Measurements from ENCODE around the gene ABCA4. TPM values are rescaled to one million over a fixed set of nuclear protein-coding genes. Genes with fewer than 3 reads are reported as not detected.

ABCA4 gene
- total RNA-seq, 1 experiment from 2014 or later: not detected

DNA sequence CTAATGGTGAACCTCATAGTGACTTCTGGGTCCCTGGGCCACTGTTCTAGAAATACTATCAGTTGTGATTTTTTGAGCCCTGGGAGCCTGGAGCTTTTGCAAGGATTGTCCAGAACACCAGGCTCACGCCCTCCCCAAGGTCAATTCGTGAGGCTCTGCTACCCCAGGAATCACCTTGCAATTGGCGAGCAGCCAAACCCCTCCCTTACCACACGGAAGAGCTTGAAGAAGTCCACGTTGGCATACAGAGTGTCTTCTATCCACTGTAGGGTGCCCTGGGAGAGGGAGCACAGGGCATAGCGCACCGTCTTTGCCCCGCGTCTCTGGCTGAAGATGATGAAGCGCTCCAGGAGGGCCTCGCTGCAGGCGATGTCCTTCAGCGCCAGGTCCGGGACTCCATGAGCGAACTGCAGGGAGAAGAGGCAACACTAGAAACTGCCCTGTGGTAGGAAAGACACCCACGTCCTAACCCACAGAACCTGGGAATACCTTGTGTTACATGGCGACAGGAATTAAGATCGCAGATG, 22.3 kb downstream of the ABCA4 start:
- H3K4me2 ChIP-seq (ENCODE audit: low read depth, low read length, poor library complexity, severe bottlenecking): no peak overlapping the region
- no peak for DNase-seq
- no peak overlapping the region for H3K27ac ChIP-seq (ENCODE audit: low read length)
- H3K4me1 ChIP-seq (ENCODE audit: low read length): no peaks in the 10 kb centered on the region
- no peaks in the 10 kb centered on the region for H3K9me3 ChIP-seq (ENCODE audit: low read length)
- no peaks in the 10 kb centered on the region for H3K9me2 ChIP-seq (replicated peaks; ENCODE audit: insufficient read depth, low read length)
- H4K20me1 ChIP-seq (ENCODE audit: insufficient read depth, low read depth, low read length): no peaks in the 10 kb centered on the region
- H3K36me3 ChIP-seq (ENCODE audit: insufficient read depth, low read length): no peaks in the 10 kb centered on the region
- H3K79me2 ChIP-seq (ENCODE audit: low read length): no peaks in the 10 kb centered on the region
- H2AFZ ChIP-seq (ENCODE audit: low read length): no peak overlapping the region
- H3K9ac ChIP-seq (ENCODE audit: low read length): no peak overlapping the region
- H3K27me3 ChIP-seq (ENCODE audit: low read length): no peaks in the 10 kb centered on the region
- H3K4me3 ChIP-seq (ENCODE audit: low read length): no peak overlapping the region

DNA sequence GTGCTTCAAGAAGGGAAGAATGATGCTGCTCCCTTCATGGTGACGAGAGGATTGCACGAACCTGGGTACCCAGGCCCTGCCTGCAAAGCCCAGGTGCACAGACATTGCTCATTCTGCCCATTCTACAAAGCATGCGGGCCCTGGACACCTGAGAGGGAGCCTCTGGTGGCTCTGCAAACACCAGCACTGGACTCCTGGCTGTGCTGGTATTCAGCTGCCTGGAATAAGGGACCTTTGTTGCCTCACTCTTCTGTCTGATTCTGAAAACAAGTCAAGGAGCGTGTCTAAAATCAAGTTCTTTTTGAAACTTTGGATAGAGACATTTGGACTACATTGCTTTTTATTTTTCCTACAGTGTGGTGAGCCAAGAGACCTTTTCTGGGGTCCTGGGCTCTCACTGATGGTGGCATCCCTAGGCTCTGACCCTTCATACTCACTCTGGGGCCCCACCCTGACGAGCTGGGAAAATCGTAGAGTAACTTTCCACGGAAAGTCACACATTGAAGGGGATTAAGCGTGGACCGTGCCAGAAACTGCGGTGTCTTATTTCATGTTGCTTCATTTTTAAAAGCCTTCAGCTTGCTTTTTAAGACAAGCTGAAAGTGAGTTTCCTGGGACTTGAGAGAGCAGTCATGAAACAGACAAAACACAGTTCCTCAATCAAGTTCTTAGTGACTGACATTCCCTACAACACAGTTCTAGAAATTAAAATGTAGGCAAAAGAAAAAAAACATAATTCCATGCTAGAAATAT, 24.0 kb downstream of the ABCA4 start:
- no peaks in the 10 kb centered on the region for H3K9me2 ChIP-seq (replicated peaks; ENCODE audit: insufficient read depth, low read length)
- H3K79me2 ChIP-seq (ENCODE audit: low read length): no peaks in the 10 kb centered on the region
- H3K4me3 ChIP-seq (ENCODE audit: low read length): no peak overlapping the region
- H3K27me3 ChIP-seq (ENCODE audit: low read length): no peaks in the 10 kb centered on the region
- H3K4me1 ChIP-seq (ENCODE audit: low read length): no peaks in the 10 kb centered on the region
- DNase-seq: no peak
- H4K20me1 ChIP-seq (ENCODE audit: insufficient read depth, low read depth, low read length): no peaks in the 10 kb centered on the region
- H2AFZ ChIP-seq (ENCODE audit: low read length): no peak overlapping the region
- no peak overlapping the region for H3K9ac ChIP-seq (ENCODE audit: low read length)
- no peak overlapping the region for H3K27ac ChIP-seq (ENCODE audit: low read length)
- no peaks in the 10 kb centered on the region for H3K36me3 ChIP-seq (ENCODE audit: insufficient read depth, low read length)
- no peak overlapping the region for H3K4me2 ChIP-seq (ENCODE audit: low read depth, low read length, poor library complexity, severe bottlenecking)
- H3K9me3 ChIP-seq (ENCODE audit: low read length): no peaks in the 10 kb centered on the region

DNA sequence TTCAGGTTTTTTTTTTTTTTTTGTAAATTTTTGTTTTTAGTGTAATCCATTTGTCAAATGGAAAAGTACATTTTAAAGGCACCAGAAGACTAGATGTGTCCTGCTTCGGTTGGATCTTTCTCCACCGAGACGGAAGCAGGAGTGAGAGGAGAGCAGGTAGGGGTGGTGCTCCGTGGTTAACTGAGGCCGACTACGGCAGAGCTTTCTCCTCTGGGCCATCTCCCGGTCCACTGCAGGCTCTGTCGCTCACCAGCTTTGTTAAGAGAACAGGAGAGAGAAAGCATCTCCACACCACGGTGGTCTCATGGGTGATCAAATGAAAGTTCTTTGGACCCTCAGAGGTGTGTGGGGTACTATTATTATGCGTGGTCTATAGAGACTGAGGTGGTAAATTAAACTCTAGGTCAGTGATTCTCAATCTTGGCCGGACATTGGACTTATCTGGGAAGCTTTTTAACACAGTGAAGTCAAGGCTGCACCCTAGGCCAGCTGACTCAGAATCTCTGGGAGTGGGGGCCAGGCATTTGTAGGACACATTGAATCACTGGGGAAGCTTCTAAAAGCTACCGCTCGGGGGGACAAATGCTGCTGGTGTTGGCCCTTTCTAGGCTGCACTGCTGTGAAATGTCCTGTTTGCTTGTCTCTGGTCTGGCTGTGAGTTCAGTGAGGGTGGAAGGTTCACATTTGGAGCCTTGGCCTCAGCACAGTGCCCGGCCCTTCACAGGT, 25.0 kb downstream of the ABCA4 start:
- no peaks in the 10 kb centered on the region for H3K27me3 ChIP-seq (ENCODE audit: low read length)
- H3K9ac ChIP-seq (ENCODE audit: low read length): no peak overlapping the region
- H3K9me2 ChIP-seq (replicated peaks; ENCODE audit: insufficient read depth, low read length): no peaks in the 10 kb centered on the region
- no peaks in the 10 kb centered on the region for H3K36me3 ChIP-seq (ENCODE audit: insufficient read depth, low read length)
- DNase-seq: no peak
- no peak overlapping the region for H3K27ac ChIP-seq (ENCODE audit: low read length)
- H3K79me2 ChIP-seq (ENCODE audit: low read length): no peaks in the 10 kb centered on the region
- no peaks in the 10 kb centered on the region for H3K9me3 ChIP-seq (ENCODE audit: low read length)
- H3K4me3 ChIP-seq (ENCODE audit: low read length): no peak overlapping the region
- no peaks in the 10 kb centered on the region for H3K4me1 ChIP-seq (ENCODE audit: low read length)
- no peak overlapping the region for H2AFZ ChIP-seq (ENCODE audit: low read length)
- no peaks in the 10 kb centered on the region for H4K20me1 ChIP-seq (ENCODE audit: insufficient read depth, low read depth, low read length)
- H3K4me2 ChIP-seq (ENCODE audit: low read depth, low read length, poor library complexity, severe bottlenecking): no peak overlapping the region

DNA sequence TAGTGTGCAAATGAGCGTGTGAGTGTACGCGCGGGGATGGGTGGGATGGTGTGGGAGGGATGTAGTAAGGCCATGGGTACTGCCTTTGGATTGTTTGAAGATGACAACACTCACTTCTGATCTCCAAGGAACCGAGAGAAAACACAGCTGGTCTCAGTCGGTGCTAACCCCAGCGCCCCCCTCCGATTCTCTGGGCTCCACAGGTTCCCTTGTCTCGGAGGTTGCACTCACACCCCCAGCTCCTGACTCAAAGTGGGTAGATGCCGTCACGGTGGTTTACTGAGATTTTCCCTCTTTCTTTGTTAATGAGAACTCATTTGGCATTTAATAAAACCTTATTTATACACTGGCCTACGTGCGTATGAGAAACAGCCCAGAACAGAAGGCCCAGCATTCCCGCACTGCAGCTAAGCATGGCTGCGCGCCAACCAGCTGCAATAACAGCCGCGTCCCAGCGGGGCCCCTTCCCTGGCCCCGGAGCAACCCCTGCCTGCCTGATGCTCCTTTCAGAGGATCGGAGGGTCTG, 25.8 kb downstream of the ABCA4 start:
- Histone ChIP-seq H4K20me1 (ENCODE audit: insufficient read depth, low read depth, low read length) (no peaks in the 10 kb centered on the region), H3K4me2 (ENCODE audit: low read depth, low read length, poor library complexity, severe bottlenecking) (no peak overlapping the region), H3K9ac (ENCODE audit: low read length) (no peak overlapping the region), H3K9me2 (replicated peaks; ENCODE audit: insufficient read depth, low read length) (no peaks in the 10 kb centered on the region), H3K4me1 (ENCODE audit: low read length) (no peaks in the 10 kb centered on the region), H3K27me3 (ENCODE audit: low read length) (no peaks in the 10 kb centered on the region), H2AFZ (ENCODE audit: low read length) (no peak overlapping the region), H3K4me3 (ENCODE audit: low read length) (no peak overlapping the region), H3K27ac (ENCODE audit: low read length) (no peak overlapping the region), H3K79me2 (ENCODE audit: low read length) (no peaks in the 10 kb centered on the region), H3K9me3 (ENCODE audit: low read length) (no peaks in the 10 kb centered on the region), H3K36me3 (ENCODE audit: insufficient read depth, low read length) (no peaks in the 10 kb centered on the region)
- no peak for DNase-seq

DNA sequence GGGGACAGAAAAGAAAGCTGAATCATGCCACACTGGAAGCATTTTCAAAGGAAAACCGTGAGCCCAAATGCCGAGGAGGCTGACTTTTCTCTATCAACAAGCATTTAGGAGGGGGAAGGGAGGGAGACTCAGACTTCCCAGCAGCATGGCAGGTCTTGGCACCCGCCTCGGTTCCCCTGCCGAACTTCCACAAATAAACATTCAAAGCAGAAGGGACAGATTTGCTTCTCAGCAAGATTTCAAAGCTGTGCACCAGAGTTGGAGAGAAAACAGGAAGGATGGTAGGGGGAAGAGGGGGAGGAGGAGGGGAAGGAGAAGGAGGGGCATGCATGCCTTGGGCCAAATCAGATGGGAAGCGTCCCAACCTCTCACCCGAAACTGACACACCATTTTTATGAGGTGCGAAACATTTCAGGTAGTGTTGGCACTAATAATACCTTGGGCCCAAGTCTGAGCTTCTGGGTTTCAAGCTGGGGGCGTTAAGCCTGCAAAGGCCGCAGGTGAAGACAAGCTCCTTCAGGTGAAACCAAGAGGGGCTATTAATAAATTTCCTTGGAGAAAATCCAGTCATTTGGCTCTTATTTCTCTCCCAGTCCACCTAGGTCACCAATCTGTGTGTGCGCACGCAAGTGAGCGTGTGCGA, 26.4 kb downstream of the ABCA4 start:
- Histone ChIP-seq H3K4me1 (ENCODE audit: low read length) (no peaks in the 10 kb centered on the region), H3K36me3 (ENCODE audit: insufficient read depth, low read length) (no peaks in the 10 kb centered on the region), H3K4me2 (ENCODE audit: low read depth, low read length, poor library complexity, severe bottlenecking) (no peak overlapping the region), H4K20me1 (ENCODE audit: insufficient read depth, low read depth, low read length) (no peaks in the 10 kb centered on the region), H3K9ac (ENCODE audit: low read length) (no peak overlapping the region), H3K9me3 (ENCODE audit: low read length) (no peaks in the 10 kb centered on the region), H3K4me3 (ENCODE audit: low read length) (no peak overlapping the region), H3K79me2 (ENCODE audit: low read length) (no peaks in the 10 kb centered on the region), H3K9me2 (replicated peaks; ENCODE audit: insufficient read depth, low read length) (no peaks in the 10 kb centered on the region), H3K27me3 (ENCODE audit: low read length) (no peaks in the 10 kb centered on the region), H2AFZ (ENCODE audit: low read length) (no peak overlapping the region), H3K27ac (ENCODE audit: low read length) (no peak overlapping the region)
- no peak for DNase-seq

DNA sequence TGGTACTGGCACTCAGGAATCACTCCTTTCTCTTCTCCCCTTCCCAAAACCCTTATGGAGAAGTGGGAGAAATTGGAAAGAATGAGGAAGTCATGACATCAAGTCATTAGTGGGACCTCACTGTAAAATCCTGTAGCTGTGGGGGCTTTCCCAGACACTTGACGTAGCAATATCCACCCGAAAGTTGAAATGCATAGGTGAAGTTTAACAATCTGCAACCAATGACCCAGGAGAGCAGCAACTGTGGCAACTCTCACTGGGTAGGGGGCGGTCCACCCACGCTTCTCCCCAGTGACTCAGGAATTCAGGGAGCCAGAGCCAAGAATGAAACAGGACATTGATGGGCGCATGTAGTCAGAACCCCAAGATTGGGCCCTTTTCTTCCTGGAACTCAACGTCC, 27.0 kb downstream of the ABCA4 start:
- Histone ChIP-seq H2AFZ (ENCODE audit: low read length) (no peak overlapping the region), H3K9ac (ENCODE audit: low read length) (no peak overlapping the region), H3K79me2 (ENCODE audit: low read length) (no peaks in the 10 kb centered on the region)

DNA sequence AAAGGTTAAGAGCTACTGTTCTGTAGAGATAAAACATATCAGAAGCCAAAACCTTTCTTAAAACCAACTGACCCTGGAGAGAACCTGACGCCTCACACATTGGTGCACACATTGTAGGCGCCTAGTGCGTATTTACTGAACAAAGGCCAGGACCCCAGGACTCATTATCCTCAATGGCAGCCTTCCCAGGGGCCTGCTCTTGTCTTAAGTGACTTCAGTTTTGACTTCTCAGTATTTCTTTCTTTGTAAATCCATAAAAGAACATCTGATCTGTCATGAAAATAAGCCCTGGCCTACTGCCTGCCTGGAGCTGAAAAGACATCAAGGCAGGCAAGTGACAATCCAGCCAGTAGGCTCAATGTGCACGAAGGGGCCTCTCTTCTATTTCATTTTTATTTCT, 27.6 kb downstream of the ABCA4 start:
- no peaks in the 10 kb centered on the region for H3K4me1 ChIP-seq (ENCODE audit: low read length)
- H3K9me2 ChIP-seq (replicated peaks; ENCODE audit: insufficient read depth, low read length): no peaks in the 10 kb centered on the region
- H4K20me1 ChIP-seq (ENCODE audit: insufficient read depth, low read depth, low read length): no peaks in the 10 kb centered on the region
- no peaks in the 10 kb centered on the region for H3K27me3 ChIP-seq (ENCODE audit: low read length)
- no peak overlapping the region for H2AFZ ChIP-seq (ENCODE audit: low read length)
- H3K4me3 ChIP-seq (ENCODE audit: low read length): no peak overlapping the region
- no peak for DNase-seq
- H3K9ac ChIP-seq (ENCODE audit: low read length): no peak overlapping the region
- no peak overlapping the region for H3K4me2 ChIP-seq (ENCODE audit: low read depth, low read length, poor library complexity, severe bottlenecking)
- no peaks in the 10 kb centered on the region for H3K9me3 ChIP-seq (ENCODE audit: low read length)
- no peak overlapping the region for H3K27ac ChIP-seq (ENCODE audit: low read length)
- H3K79me2 ChIP-seq (ENCODE audit: low read length): no peaks in the 10 kb centered on the region
- H3K36me3 ChIP-seq (ENCODE audit: insufficient read depth, low read length): no peaks in the 10 kb centered on the region

More for the DNA sequence above, 27.0 kb downstream of the ABCA4 start:
- Histone ChIP-seq H3K27ac (ENCODE audit: low read length) (no peak overlapping the region), H3K4me3 (ENCODE audit: low read length) (no peak overlapping the region), H3K9me2 (replicated peaks; ENCODE audit: insufficient read depth, low read length) (no peaks in the 10 kb centered on the region), H3K9me3 (ENCODE audit: low read length) (no peaks in the 10 kb centered on the region), H3K4me2 (ENCODE audit: low read depth, low read length, poor library complexity, severe bottlenecking) (no peak overlapping the region), H3K4me1 (ENCODE audit: low read length) (no peaks in the 10 kb centered on the region), H3K36me3 (ENCODE audit: insufficient read depth, low read length) (no peaks in the 10 kb centered on the region), H3K27me3 (ENCODE audit: low read length) (no peaks in the 10 kb centered on the region), H4K20me1 (ENCODE audit: insufficient read depth, low read depth, low read length) (no peaks in the 10 kb centered on the region)
- DNase-seq: no peak

DNA sequence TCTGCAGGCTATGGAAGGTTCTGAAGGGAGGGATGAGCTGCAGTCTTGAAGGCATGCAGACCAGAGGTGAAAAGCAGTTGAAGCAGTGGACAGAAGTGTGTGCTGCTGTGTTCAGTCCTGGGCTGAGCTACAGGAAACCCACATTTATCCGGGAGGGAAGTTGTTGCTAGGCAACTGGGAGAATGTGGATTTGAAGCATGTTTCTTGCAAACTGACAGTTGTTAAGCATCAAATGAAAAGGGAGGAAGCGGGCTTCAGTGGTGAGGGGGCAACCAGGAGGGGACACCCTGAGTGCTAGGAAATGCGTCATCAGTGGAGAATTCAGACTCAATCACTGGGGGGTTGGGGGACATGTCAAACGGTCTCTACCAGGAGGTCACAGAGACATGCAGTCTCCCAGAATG, 28.7 kb downstream of the ABCA4 start:
- no peak overlapping the region for H3K4me2 ChIP-seq (ENCODE audit: low read depth, low read length, poor library complexity, severe bottlenecking)

More for the DNA sequence above, 28.7 kb downstream of the ABCA4 start:
- Histone ChIP-seq H3K79me2 (ENCODE audit: low read length) (no peaks in the 10 kb centered on the region), H3K36me3 (ENCODE audit: insufficient read depth, low read length) (no peaks in the 10 kb centered on the region), H3K4me3 (ENCODE audit: low read length) (no peak overlapping the region), H3K4me1 (ENCODE audit: low read length) (no peaks in the 10 kb centered on the region), H3K9me3 (ENCODE audit: low read length) (no peaks in the 10 kb centered on the region), H3K27me3 (ENCODE audit: low read length) (no peaks in the 10 kb centered on the region), H4K20me1 (ENCODE audit: insufficient read depth, low read depth, low read length) (no peaks in the 10 kb centered on the region), H3K9ac (ENCODE audit: low read length) (no peak overlapping the region), H3K9me2 (replicated peaks; ENCODE audit: insufficient read depth, low read length) (no peaks in the 10 kb centered on the region), H3K27ac (ENCODE audit: low read length) (no peak overlapping the region), H2AFZ (ENCODE audit: low read length) (no peak overlapping the region)
- DNase-seq: no peak

Measured in Karpas-422 (cell line).